Activated CD8-positive, alpha-beta memory T cell treated with anti-CD3 and anti-CD28 coated beads for 36 hours (primary cell): ENCODE results near the gene HLA-F. TPM values are rescaled to one million over a fixed set of nuclear protein-coding genes. Genes with fewer than 3 reads are reported as not detected.

Source experiments
- CTCF ChIA-PET: fragments of 350-600 bp; sonication (Branson Sonifier 250); formaldehyde crosslinking; loops from one replicate; lab custom pipeline; 2021; ENCODE audit warnings: antibody characterized with exemption; lab: Charles Lee
- POLR2A ChIA-PET: fragments of 350-600 bp; sonication (Branson Sonifier 250); formaldehyde crosslinking; loops from one replicate; lab custom pipeline; 2021; ENCODE audit warnings: antibody characterized with exemption; lab: Charles Lee
- total RNA-seq, 2 experiments: library from RNA; stranded (reverse); gene quantifications; one replicate each; pipeline ENCODE4 v1.2.3, GENCODE V29; 2021

Gene HLA-F
- total RNA-seq, 2 experiments from 2014 or later, result 135 to 136 TPM

DNA sequence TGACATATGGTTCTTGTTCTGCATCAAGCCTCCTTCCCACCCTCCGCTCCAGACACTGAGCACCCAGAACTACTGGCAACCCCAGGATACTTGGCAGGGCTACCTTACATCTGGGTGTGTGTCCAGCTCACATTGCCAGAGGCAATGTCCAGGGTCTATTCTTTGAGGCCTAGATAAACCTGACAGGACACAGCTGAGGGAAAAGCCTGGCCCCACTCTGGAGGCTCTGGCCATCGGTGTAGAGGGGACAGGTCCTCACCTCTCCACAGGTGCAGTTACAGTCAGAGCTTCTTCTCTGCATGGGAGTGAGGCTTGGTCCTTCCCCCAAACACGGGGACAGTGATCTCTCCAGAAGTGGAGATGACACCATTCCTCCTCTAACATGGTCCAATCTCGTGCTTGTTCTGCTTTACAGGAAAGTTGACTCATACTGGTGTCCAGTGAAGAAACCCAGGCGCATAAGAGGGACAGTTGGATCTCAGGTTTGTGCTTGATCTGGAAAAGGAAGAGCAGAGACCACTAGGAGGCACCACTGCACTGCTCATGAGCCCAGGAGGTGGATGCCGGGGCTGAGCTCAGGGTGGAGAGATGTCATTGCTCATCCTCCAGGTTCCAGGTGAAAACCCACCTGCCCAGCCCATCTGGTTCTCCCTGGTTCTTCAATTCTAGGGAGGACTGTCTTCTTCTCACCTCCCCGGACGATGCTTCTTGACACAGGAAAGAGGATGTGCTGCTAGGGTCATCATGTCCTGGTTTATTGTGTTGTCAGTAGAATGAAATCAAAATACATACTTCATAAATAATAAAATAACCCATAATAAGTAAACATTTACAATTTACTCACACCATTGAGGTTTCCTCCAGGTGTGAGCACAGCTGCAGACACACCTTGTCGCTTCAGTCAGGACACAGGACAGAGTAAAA lies 14.7 kb downstream of the HLA-F start:
- ChIA-PET CTCF (interaction anchor here (0.7 to 2.5 kb wide), 18 partner anchors 10 to 414 kb away, joined by 3 to 19 read pairs (median 4); no protein-coding TSS in a partner anchor), POLR2A (interaction anchor here (1.0 kb wide), 1 partner anchor 15 kb away, joined by 4 read pairs; no protein-coding TSS in a partner anchor)

DNA sequence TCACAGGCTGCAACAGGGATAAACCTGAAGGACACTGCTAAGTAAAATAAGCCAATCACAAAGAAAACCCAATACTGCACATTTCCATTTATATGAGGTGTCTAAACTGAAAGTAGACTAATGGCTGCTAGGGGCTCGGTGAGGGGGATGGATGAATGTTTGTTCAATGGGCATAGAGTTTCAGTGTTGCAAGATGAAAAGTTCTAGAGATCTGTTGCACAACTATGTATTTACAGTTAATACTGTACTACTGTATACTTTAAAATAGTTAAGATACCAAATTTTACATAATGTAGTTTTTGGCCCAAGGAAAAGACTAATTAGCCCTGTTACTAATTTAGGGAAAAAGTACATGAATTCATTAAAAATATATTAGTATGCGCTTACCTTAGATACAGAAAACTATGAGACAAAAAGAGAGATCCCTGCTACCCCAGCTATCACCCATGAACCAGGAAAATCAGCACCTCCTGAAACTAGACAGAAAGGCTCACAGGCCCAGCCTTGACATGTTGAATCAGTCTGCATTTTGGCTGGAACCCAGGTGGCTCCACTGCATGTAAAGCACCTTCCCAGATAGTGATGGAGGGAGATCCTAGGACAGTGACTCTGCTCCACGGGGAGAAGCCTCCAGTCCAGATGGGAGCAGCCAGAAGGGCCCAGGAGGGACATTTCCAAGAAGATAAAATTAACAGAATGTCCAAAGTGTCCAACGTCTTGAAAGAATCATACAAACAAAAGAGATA lies 16.1 kb downstream of the HLA-F start:
- CTCF ChIA-PET, result interaction anchor here (1.1 to 1.6 kb wide), 4 partner anchors 10 to 103 kb away, joined by 3 to 9 read pairs (median 4); no protein-coding TSS in a partner anchor
- POLR2A ChIA-PET, result no interaction called here

GRCh38 chr6:29739882-29740261 lies 16.6 kb downstream of the HLA-F start:
- CTCF ChIA-PET, result interaction anchor here (1.3 to 1.6 kb wide), 2 partner anchors 10 to 13 kb away, joined by 3 to 4 read pairs; no protein-coding TSS in a partner anchor
- POLR2A ChIA-PET, result no interaction called here

DNA sequence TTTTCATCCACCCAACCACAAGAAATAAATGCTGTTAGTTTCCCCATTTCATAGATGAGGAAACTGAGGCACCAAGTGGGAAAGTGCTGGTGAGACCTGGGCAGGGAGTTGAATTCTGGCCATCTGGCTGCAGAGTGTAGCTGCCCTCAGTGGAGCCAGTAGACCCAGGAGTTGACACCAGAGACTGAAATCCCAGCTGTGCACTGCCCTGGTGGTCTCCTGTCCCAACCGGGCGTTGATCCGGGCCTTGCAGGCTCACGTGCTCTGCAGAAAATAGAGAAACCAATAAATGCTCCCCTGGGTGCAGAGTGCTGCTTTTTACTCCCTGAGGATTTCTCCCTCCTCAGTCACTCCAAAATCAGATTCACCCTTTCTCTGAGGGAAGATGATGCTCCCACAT lies 18.4 kb downstream of the HLA-F start:
- ChIA-PET POLR2A (no interaction called here), CTCF (no interaction called here)

DNA sequence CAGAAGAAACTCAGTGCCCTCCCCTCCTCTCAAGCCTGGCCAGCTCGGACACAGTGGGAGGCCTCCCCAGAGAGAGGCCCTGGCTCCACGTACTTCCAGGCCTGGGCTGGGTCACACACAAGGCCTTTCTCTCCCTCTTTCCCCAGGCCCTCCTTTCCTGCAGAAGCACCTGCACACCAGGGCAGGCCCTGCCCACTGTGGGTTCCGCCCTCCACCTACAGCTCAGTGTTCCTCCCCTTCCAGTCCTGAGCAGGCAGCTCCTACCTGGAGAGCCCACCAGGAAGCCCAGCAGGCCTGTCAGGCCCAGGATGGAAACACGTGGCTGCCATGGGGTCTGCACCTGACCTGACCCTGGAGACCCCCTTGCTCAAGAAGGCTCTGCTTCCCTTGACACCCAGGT lies 18.9 kb downstream of the HLA-F start:
- ChIA-PET POLR2A (no interaction called here), CTCF (no interaction called here)

GRCh38 chr6:29743025-29743424 lies 19.8 kb downstream of the HLA-F start:
- ChIA-PET CTCF (no interaction called here), POLR2A (no interaction called here)

DNA sequence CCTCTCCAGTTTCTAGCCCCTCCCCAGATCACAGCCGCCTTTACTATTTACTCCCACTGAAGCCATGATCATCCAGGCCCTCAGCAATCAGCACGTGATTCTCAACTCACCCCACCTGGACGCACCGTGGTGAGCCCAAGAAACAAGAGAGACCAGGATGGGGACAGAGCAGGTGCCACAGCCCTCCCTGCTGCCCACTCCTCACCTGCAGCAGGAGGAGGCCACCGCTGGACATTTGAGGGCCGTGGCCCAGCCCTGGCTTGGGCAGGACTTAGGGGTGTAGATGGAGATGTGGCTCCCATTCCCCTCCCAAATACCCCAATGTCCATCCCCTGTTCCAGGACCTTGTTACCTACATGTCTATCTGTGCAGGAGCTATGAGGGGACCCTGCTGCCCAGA lies 20.3 kb downstream of the HLA-F start:
- ChIA-PET CTCF (no interaction called here), POLR2A (no interaction called here)

- ChIA-PET POLR2A (no interaction called here), CTCF (no interaction called here)
Measured at GRCh38 chr6:29744131-29744530, 20.9 kb downstream of the HLA-F start.

- POLR2A ChIA-PET, result interaction anchor here (0.7 kb wide), 1 partner anchor 34 kb away, joined by 3 read pairs; no protein-coding TSS in a partner anchor
Measured at GRCh38 chr6:29744621-29745020, 21.4 kb downstream of the HLA-F start.

GRCh38 chr6:29745386-29745785 lies 22.2 kb downstream of the HLA-F start:
- POLR2A ChIA-PET, result no interaction called here
- CTCF ChIA-PET, result no interaction called here

More at GRCh38 chr6:29744621-29745020, 21.4 kb downstream of the HLA-F start:
- CTCF ChIA-PET, result no interaction called here

- CTCF ChIA-PET, result no interaction called here
- POLR2A ChIA-PET, result no interaction called here
Measured at GRCh38 chr6:29745855-29746449, 22.7 kb downstream of the HLA-F start.

DNA sequence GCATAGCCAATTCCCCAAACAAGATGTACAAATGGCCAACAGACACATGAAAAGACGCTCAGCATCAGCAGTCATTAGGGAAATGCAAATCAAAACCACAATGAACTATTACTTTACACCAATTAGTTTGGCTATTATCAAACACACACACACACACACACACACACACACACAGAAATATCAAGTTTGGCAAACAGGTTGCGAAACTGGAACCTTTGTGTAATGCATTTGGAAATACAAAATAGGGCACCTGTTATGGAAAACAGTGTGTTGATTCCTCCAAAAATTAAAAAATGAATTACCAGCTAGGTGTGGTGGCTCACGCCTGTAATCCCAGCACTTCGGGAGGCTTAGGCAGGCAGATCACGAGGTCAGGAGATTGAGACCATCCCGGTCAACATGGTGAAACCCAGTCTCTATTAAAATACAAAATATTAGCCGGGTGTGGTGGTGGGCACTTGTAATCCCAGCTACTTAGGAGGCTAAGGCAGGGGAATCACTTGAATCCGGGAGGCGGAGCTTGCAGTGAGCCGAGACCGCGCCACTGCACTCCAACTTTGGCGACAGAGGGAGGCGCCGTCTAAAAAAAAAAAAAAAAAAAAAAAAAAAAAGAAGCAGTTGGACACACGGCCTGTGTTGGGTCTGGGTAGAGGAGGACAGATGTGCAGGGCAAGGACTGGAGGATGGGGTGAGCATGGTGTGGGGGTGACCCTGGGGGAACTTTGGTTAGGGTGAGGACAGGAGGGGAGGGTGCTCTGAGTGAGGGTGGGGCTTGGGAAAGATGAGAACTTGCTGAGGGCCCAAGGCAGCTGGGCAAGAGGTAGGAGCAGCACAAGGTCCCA lies 23.8 kb downstream of the HLA-F start:
- CTCF ChIA-PET, result interaction anchor here (0.7 to 2.0 kb wide), 5 partner anchors 9 to 978 kb away, joined by 3 to 7 read pairs (median 4); no protein-coding TSS in a partner anchor
- POLR2A ChIA-PET, result no interaction called here

GRCh38 chr6:29747688-29748250 lies 24.5 kb downstream of the HLA-F start:
- POLR2A ChIA-PET, result interaction anchor here (1.2 kb wide), 1 partner anchor 15 kb away, joined by 3 read pairs; no protein-coding TSS in a partner anchor

DNA sequence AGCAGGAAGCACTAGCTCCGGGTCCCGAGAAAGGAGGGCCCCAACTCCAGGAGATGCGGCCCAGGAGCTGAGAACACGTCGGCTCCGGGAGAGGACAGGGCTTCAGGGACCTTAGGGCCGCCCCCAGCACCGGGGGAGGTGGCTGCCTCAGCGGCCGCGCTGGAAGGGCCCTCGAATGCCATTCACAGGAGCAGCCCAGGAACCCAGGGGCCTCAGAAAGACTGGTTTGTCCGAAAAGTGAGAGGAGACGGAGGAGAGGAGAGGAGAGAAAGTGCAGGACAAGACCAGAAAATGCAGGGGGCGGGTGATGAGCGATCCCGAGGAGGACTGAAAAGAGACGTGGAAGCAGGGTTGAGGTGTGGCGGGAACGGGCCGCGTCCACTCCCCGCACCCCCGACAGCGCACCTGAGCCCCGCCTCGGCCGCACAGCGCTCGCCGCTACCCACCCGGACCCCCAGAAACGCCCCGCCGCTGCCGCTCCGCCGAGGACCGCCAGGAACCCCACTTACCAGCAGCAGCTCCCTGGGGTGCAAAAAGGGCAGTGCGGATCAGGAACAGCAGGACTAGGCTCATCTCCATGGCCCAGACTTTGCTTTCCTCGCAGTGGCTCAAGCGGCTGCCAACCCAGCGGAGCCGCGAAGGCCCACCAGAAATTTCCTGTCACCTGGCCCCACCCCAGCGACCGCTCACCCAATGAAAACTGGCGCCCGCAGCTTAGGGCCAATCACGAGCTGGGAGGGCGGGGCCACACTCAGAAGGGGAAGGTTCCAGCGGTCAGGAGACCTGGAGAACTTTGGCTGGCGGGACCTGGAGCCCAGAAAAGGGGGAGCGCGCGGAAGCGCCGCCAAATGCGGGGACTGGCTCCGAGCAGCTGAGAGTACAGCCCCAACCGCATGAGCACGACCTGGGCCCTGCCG lies 25.4 kb downstream of the HLA-F start:
- CTCF ChIA-PET, result interaction anchor here (1.0 to 2.0 kb wide), 6 partner anchors 9 to 95 kb away, joined by 3 to 7 read pairs (median 4); no protein-coding TSS in a partner anchor
- POLR2A ChIA-PET, result interaction anchor here (1.2 to 1.5 kb wide), 3 partner anchors 16 to 312 kb away, joined by 3 read pairs; partner anchors contain the start of gene POLR1H

More at GRCh38 chr6:29747688-29748250, 24.5 kb downstream of the HLA-F start:
- CTCF ChIA-PET, result interaction anchor here (0.8 to 2.0 kb wide), 6 partner anchors 10 to 94 kb away, joined by 3 to 7 read pairs (median 4); no protein-coding TSS in a partner anchor

DNA sequence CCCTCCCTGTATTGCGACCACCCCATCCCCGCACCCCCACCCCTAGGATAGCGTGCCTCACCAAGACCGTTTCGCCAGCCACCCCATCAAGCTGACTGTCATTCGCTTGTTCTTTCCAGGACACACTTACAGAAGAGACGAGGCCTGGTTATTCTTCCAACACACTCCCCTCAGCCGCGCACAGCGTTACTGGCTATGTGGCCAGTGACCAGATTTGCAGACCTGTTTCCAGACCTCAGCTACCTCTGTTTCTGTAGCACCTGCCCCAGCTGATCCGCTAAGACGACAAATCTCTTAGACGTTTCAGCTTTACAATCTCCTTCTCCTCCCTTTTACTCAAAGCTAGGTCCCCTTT lies 26.1 kb downstream of the HLA-F start:
- CTCF ChIA-PET, result interaction anchor here (1.2 to 1.5 kb wide), 2 partner anchors 10 to 11 kb away, joined by 4 to 6 read pairs; no protein-coding TSS in a partner anchor
- POLR2A ChIA-PET, result interaction anchor here (1.3 to 1.5 kb wide), 2 partner anchors 25 to 311 kb away, joined by 3 read pairs; partner anchors contain the start of gene POLR1H

DNA sequence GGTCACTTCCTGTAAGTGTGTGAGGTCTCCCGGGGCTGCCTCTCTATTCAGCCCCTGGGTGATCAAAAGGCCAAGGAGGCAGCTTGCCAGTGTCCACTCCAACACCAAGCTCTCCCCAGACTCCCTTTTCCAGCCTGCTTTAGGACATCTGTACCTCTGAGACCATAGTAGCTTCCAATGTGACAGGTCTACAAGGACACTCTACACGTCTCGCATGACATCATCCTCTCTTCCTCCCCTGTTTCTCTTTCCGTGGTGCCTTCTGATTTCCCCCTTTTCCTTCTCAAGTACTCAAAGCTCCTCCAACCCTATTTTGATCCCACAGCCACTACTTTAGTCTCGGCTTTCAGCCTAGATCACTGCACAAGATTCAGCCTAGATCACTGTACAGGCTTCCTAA lies 26.4 kb downstream of the HLA-F start:
- ChIA-PET POLR2A (interaction anchor here (1.3 to 1.5 kb wide), 2 partner anchors 26 to 311 kb away, joined by 3 read pairs; partner anchors contain the start of gene POLR1H), CTCF (interaction anchor here (0.7 to 1.5 kb wide), 3 partner anchors 10 to 98 kb away, joined by 3 to 6 read pairs (median 4); no protein-coding TSS in a partner anchor)
